ENCODE results near the gene HECTD4. TPM values are rescaled to one million over a fixed set of nuclear protein-coding genes. Genes with fewer than 3 reads are reported as not detected.

Gene HECTD4
- total RNA-seq, 1 experiment from 2014 or later, result 30.0 TPM

- no peak overlapping the region for H3K23ac ChIP-seq (ENCODE audit: insufficient read length, low read depth, low read length)
- H4K8ac ChIP-seq (replicated peaks; ENCODE audit: insufficient read length, low read depth, low read length), result no peak overlapping the region
- no peak overlapping the region for H3T11ph ChIP-seq (ENCODE audit: low read length)
- H4K5ac ChIP-seq (ENCODE audit: insufficient read length, low read depth, low read length), result no peak overlapping the region
- TF ChIP-seq CTCF (conservative IDR thresholded peaks at IDR 0.05), result no peak
- H3K4me2 ChIP-seq (ENCODE audit: insufficient read depth, insufficient read length, low read length), result no peak overlapping the region
- H4K20me1 ChIP-seq (ENCODE audit: control insufficient read depth, insufficient read depth, insufficient read length), result no peaks in the 10 kb centered on the region
- H3K56ac ChIP-seq (ENCODE audit: insufficient read length, low read depth, low read length), result no peak overlapping the region
- no peak overlapping the region for H2BK20ac ChIP-seq (ENCODE audit: low read depth, low read length, poor library complexity, severe bottlenecking)
- H2BK15ac ChIP-seq (ENCODE audit: low read depth, low read length), result no peak overlapping the region
- no peak overlapping the region for H3K27ac ChIP-seq (ENCODE audit: insufficient read length, low read depth, low read length)
- H3K9me3 Mint-ChIP-seq, result no peaks in the 10 kb centered on the region
- H3K14ac ChIP-seq (ENCODE audit: insufficient read depth, low read length), result no peak overlapping the region
- no peaks in the 10 kb centered on the region for H3K9me3 ChIP-seq (ENCODE audit: control insufficient read depth, low read depth, low read length)
- no peaks in the 10 kb centered on the region for H3K4me1 Mint-ChIP-seq
- no peaks in the 10 kb centered on the region for H3K27me3 Mint-ChIP-seq (ENCODE audit: low read depth)
- no peak overlapping the region for H2AFZ ChIP-seq (ENCODE audit: low read length)
- H3K18ac ChIP-seq (ENCODE audit: insufficient read length, low read depth, low read length), result no peak overlapping the region
- WGBS (ENCODE audit: extremely low coverage, insufficient read length, low lambda C conversion rate), result no CpG with 5 or more reads among the region's 1 CpG
- H3K27ac Mint-ChIP-seq, result no peak overlapping the region
- no peaks in the 10 kb centered on the region for H3K4me1 ChIP-seq (ENCODE audit: insufficient read depth, low read length)
- no peak overlapping the region for H3K4ac ChIP-seq (ENCODE audit: low read depth, low read length)
- H3K9ac ChIP-seq (ENCODE audit: extremely low read depth, insufficient read length, low read length), result no peak overlapping the region
- H3K27me3 ChIP-seq (ENCODE audit: insufficient read depth, low read length), result no peaks in the 10 kb centered on the region
- H3K79me2 ChIP-seq (ENCODE audit: insufficient read depth, low read length), result no peaks in the 10 kb centered on the region
- no peak overlapping the region for H2AK5ac ChIP-seq (ENCODE audit: insufficient read length, low read length)
- no peak overlapping the region for H4K91ac ChIP-seq (ENCODE audit: insufficient read length, low read depth, low read length)
- H3K36me3 Mint-ChIP-seq (ENCODE audit: insufficient read depth in 1 of 3, low read depth in 3 of 3), result peaks cover 3 to 68% (median 35%) of the 10 kb centered on the region in 3 experiments; a peak in 6 of 7 replicates
- no peaks in the 10 kb centered on the region for H3K23me2 ChIP-seq (ENCODE audit: insufficient read length, low read depth, low read length, poor library complexity, severe bottlenecking)
- H3K79me1 ChIP-seq (ENCODE audit: insufficient read depth, low read depth, low read length, poor library complexity, severe bottlenecking), result no peaks in the 10 kb centered on the region
- H2BK12ac ChIP-seq (ENCODE audit: insufficient read length, low read depth, low read length), result no peak overlapping the region
- no peak overlapping the region for H2BK120ac ChIP-seq (ENCODE audit: low read depth, low read length, poor library complexity, severe bottlenecking)
- DNase-seq, result no peak
- H3K4me3 Mint-ChIP-seq, result no peak overlapping the region
- H2BK5ac ChIP-seq (ENCODE audit: insufficient read length, low read length), result no peak overlapping the region
Measured at GRCh38 chr12:112236386-112236785, 145.8 kb downstream of the HECTD4 start.

Data from H9 (cell line).